ENCODE data around the gene ZNF629.
A peak's percentile ranks its signal among the peaks of the same experiment; 100 is the strongest.

Gene ZNF629

GRCh38 chr16:30773826-30774225, 13.2 kb downstream of the ZNF629 start:
- TF ChIP-seq POLR2AphosphoS5 (IDR thresholded peaks at IDR 0.05; ENCODE audit: low read depth, low read length) (no peak), TAF1 (IDR thresholded peaks at IDR 0.05; ENCODE audit: borderline replicate concordance, low read depth, low read length) (no peak), POLR2A (IDR thresholded peaks at IDR 0.05; ENCODE audit: low read depth, low read length) (no peak)
- no peak for FAIRE-seq

GRCh38 chr16:30771726-30772125, 15.3 kb downstream of the ZNF629 start:
- TF ChIP-seq POLR2A (IDR thresholded peaks at IDR 0.05; ENCODE audit: low read depth, low read length) = no peak
- TF ChIP-seq POLR2AphosphoS5 (IDR thresholded peaks at IDR 0.05; ENCODE audit: low read depth, low read length) = no peak
- TF ChIP-seq TAF1 (IDR thresholded peaks at IDR 0.05; ENCODE audit: borderline replicate concordance, low read depth, low read length) = no peak
- no peak for DNase-seq (ENCODE audit: insufficient read length)
- FAIRE-seq = no peak

More at GRCh38 chr16:30773826-30774225, 13.2 kb downstream of the ZNF629 start:
- no peak for DNase-seq (ENCODE audit: insufficient read length)

DNA sequence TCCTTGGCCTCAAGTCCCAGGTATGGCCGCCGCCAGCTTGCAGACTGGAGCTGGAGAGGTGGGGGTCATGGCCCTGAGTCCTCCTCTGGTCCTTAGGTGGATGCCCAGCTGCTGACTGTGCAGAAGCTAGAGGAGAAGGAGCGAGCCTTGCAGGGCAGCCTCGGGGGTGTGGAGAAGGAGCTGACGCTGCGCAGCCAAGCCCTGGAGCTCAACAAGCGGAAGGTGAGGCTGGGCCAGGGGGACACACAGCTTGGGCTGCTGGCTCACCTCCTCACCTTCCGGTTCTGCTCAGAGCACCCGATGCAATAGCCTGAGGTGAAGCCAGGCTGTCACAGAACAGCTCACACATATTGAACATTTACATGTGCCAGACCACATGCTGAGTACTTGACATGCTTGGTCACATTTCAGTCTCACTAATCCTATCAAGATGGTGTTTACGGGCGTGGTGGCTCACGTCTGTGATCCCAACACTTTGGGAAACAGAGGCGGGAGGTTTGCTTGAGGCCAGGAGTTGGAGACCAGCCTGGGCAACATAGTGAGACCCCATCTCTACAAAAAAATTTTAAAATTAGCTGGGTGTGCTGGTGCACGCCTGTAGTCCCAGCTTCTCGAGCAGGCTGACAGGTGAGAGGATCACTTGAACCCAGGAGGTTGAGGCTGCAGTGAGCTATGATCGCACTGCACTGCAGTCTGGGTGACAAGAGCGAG, 17.5 kb downstream of the ZNF629 start:
- TF ChIP-seq POLR2A (IDR thresholded peaks at IDR 0.05; ENCODE audit: low read depth, low read length) = 0 out of 2 replicates have a peak, but pooled peaks have one; percentile 24
- no peak for TF ChIP-seq TAF1 (IDR thresholded peaks at IDR 0.05; ENCODE audit: borderline replicate concordance, low read depth, low read length)
- TF ChIP-seq POLR2AphosphoS5 (IDR thresholded peaks at IDR 0.05; ENCODE audit: low read depth, low read length) = no peak
- DNase-seq (ENCODE audit: insufficient read length) (no peak), FAIRE-seq (no peak)

- no peak for FAIRE-seq
- TF ChIP-seq TAF1 (IDR thresholded peaks at IDR 0.05; ENCODE audit: borderline replicate concordance, low read depth, low read length) (no peak), POLR2A (IDR thresholded peaks at IDR 0.05; ENCODE audit: low read depth, low read length) (no peak), POLR2AphosphoS5 (IDR thresholded peaks at IDR 0.05; ENCODE audit: low read depth, low read length) (no peak)
- no peak for DNase-seq (ENCODE audit: insufficient read length)
Measured at GRCh38 chr16:30768583-30769181, 18.3 kb downstream of the ZNF629 start.

GRCh38 chr16:30767767-30768465, 19.1 kb downstream of the ZNF629 start:
- DNase-seq (ENCODE audit: insufficient read length) = no peak
- TF ChIP-seq TAF1 (IDR thresholded peaks at IDR 0.05; ENCODE audit: borderline replicate concordance, low read depth, low read length) (no peak), POLR2AphosphoS5 (IDR thresholded peaks at IDR 0.05; ENCODE audit: low read depth, low read length) (no peak), POLR2A (IDR thresholded peaks at IDR 0.05; ENCODE audit: low read depth, low read length) (no peak)
- no peak for FAIRE-seq

- no peak for FAIRE-seq
- DNase-seq (ENCODE audit: insufficient read length) = no peak
- no peak for TF ChIP-seq TAF1 (IDR thresholded peaks at IDR 0.05; ENCODE audit: borderline replicate concordance, low read depth, low read length)
Measured at GRCh38 chr16:30766933-30767284, 20.1 kb downstream of the ZNF629 start.

GRCh38 chr16:30766206-30766932, 20.6 kb downstream of the ZNF629 start:
- TF ChIP-seq POLR2A (IDR thresholded peaks at IDR 0.05; ENCODE audit: low read depth, low read length) = no peak
- TF ChIP-seq POLR2AphosphoS5 (IDR thresholded peaks at IDR 0.05; ENCODE audit: low read depth, low read length) = no peak
- TF ChIP-seq TAF1 (IDR thresholded peaks at IDR 0.05; ENCODE audit: borderline replicate concordance, low read depth, low read length) = no peak
- DNase-seq (ENCODE audit: insufficient read length) (no peak), FAIRE-seq (no peak)

GRCh38 chr16:30764816-30765465, 22.1 kb downstream of the ZNF629 start:
- DNase-seq (ENCODE audit: insufficient read length) (no peak), FAIRE-seq (no peak)
- TF ChIP-seq POLR2A (IDR thresholded peaks at IDR 0.05; ENCODE audit: low read depth, low read length) = no peak
- no peak for TF ChIP-seq POLR2AphosphoS5 (IDR thresholded peaks at IDR 0.05; ENCODE audit: low read depth, low read length)
- TF ChIP-seq TAF1 (IDR thresholded peaks at IDR 0.05; ENCODE audit: borderline replicate concordance, low read depth, low read length) = no peak

GRCh38 chr16:30764086-30764485, 22.9 kb downstream of the ZNF629 start:
- TF ChIP-seq POLR2AphosphoS5 (IDR thresholded peaks at IDR 0.05; ENCODE audit: low read depth, low read length) (no peak), TAF1 (IDR thresholded peaks at IDR 0.05; ENCODE audit: borderline replicate concordance, low read depth, low read length) (no peak), POLR2A (IDR thresholded peaks at IDR 0.05; ENCODE audit: low read depth, low read length) (no peak)
- no peak for FAIRE-seq
- no peak for DNase-seq (ENCODE audit: insufficient read length)

DNA sequence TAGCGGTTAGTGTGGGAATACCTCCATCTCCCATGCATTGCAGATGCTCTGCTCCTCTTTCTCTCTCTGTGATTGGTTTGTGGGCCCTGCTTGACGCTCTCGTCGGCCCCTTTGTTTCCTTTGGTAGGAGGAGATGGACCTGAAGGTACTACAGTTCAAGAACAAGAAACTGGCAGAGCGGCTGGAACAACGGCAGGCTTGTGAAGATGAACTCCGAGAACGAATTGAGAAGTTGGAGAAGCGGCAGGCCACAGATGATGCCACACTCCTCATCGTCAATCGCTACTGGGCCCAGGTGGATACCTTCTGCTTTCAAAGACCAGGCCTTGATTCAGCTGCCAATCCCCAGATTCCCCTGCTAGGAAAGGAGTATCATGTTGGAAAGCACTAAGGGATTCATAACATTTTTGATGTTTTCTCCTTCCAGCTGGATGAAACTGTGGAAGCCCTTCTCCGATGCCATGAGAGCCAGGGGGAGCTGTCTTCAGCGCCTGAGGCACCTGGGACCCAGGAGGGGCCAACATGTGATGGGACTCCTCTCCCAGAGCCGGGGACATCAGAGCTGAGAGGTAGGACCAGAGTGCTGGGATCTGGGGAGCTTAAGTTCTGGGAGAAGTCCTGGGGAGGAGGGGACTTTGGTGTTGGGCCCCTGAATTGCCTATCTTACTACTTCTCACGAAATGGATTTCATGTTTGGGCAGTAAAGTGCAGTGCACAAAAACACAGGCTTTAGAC, 23.8 kb downstream of the ZNF629 start:
- no peak for DNase-seq (ENCODE audit: insufficient read length)
- no peak for FAIRE-seq
- TF ChIP-seq TAF1 (IDR thresholded peaks at IDR 0.05; ENCODE audit: borderline replicate concordance, low read depth, low read length) (no peak), POLR2A (IDR thresholded peaks at IDR 0.05; ENCODE audit: low read depth, low read length) (no peak), POLR2AphosphoS5 (IDR thresholded peaks at IDR 0.05; ENCODE audit: low read depth, low read length) (no peak)
